Common myeloid progenitor, CD34-positive (primary cell): ENCODE measurements around the gene FPR2. TPM values are rescaled to one million over a fixed set of nuclear protein-coding genes. Genes with fewer than 3 reads are reported as not detected.
A peak's percentile ranks its signal among the peaks of the same experiment; 100 is the strongest.

Experiments used
- CTCF ChIA-PET: fragments of 350-600 bp; sonication (Branson Sonifier 250); formaldehyde crosslinking; loops from one replicate; lab custom pipeline; 2021; ENCODE audit warnings: antibody characterized with exemption; lab: Charles Lee
- POLR2A ChIA-PET: fragments of 350-600 bp; sonication (Branson Sonifier 250); formaldehyde crosslinking; loops from one replicate; lab custom pipeline; 2021; ENCODE audit warnings: antibody characterized with exemption; lab: Charles Lee
- DNase-seq, 3 donors: peaks; one replicate each; pipeline versions ENCODE4 v3.0.0 to v3.0.0-alpha.2; 2013
- H3K27ac ChIP-seq, 2 experiments: 1 replicate in 1 of 2; 2 replicates in 1 of 2; pipeline ENCODE4 v1.7.0; 2013; ENCODE audit warnings: inconsistent platforms in 2 of 2, low read length in 2 of 2, mild to moderate bottlenecking in 2 of 2, low read depth in 1 of 2, moderate library complexity in 1 of 2; ENCODE audit not compliant: severe bottlenecking in 2 of 2, insufficient read depth in 1 of 2, poor library complexity in 1 of 2
- H3K27me3 ChIP-seq, 5 experiments: replicated peaks in 2 of 5; 1 replicate in 3 of 5; 2 replicates in 2 of 5; pipeline versions ENCODE4 v1.6.1 to v1.7.0; 2013; ENCODE audit warnings: low read length in 4 of 5, mild to moderate bottlenecking in 2 of 5, moderate library complexity in 2 of 5, inconsistent platforms in 1 of 5; ENCODE audit not compliant: insufficient read depth in 5 of 5, control insufficient read depth in 4 of 5
- H3K36me3 ChIP-seq, 4 experiments: 1 replicate in 2 of 4; 2 replicates in 2 of 4; pipeline versions ENCODE4 v1.6.1 to v1.7.0; 2013; ENCODE audit warnings: low read length in 3 of 4, control low read depth in 1 of 4, mild to moderate bottlenecking in 1 of 4; ENCODE audit not compliant: control insufficient read depth in 4 of 4, insufficient read depth in 4 of 4
- H3K4me1 ChIP-seq, 4 experiments: 1 replicate in 3 of 4; 2 replicates in 1 of 4; pipeline versions ENCODE4 v1.6.1 to v1.7.1; 2013; ENCODE audit warnings: low read length in 3 of 4, mild to moderate bottlenecking in 3 of 4, control low read depth in 1 of 4, inconsistent platforms in 1 of 4, moderate library complexity in 1 of 4; ENCODE audit not compliant: control insufficient read depth in 4 of 4, insufficient read depth in 4 of 4; ENCODE audit errors: control extremely low read depth in 1 of 4
- H3K4me3 ChIP-seq, 7 experiments: 1 replicate in 4 of 7; 2 replicates in 3 of 7; pipeline versions ENCODE4 v1.5.1 to v1.7.0; 2013; ENCODE audit warnings: mild to moderate bottlenecking in 7 of 7, low read length in 6 of 7, moderate library complexity in 6 of 7, inconsistent platforms in 2 of 7, low read depth in 2 of 7, control low read depth in 1 of 7; ENCODE audit not compliant: insufficient read depth in 4 of 7, control insufficient read depth in 1 of 7; ENCODE audit errors: extremely low read depth in 1 of 7
- H3K9me3 ChIP-seq, 5 experiments: 1 replicate in 4 of 5; 2 replicates in 1 of 5; pipeline versions ENCODE4 v1.6.1 to v1.7.1; 2013; ENCODE audit warnings: low read length in 4 of 5, mild to moderate bottlenecking in 2 of 5, inconsistent platforms in 1 of 5, low read depth in 1 of 5, moderate library complexity in 1 of 5; ENCODE audit not compliant: control insufficient read depth in 4 of 5, insufficient read depth in 2 of 5; ENCODE audit errors: control extremely low read depth in 1 of 5
- WGBS: methylation state at CpG from one replicate; pipeline ENCODE4 v1.1.5; 2013; ENCODE audit not compliant: insufficient coverage; 5-methylcytosine and 5-hydroxymethylcytosine counted together
- polyA plus RNA-seq: library from polyadenylated mRNA; unstranded; fragments of 120-200 nt; gene quantifications from one replicate; pipeline ENCODE4 v1.2.1, GENCODE V29; 2013

The FPR2 gene
- polyA plus RNA-seq: 0.08 TPM

- Histone ChIP-seq H3K27me3 (peaks cover 0 to 8% (median 0%) of the 10 kb centered on the region in 5 experiments), H3K27ac (no peak within 1 kb of the TSS), H3K9me3 (no peaks in the 10 kb centered on the region), H3K36me3 (no peaks in the 10 kb centered on the region), H3K4me3 (peak within 1 kb of the TSS in 2 of 7 experiments; percentile 49 to 54), H3K4me1 (peaks cover 6 to 32% (median 10%) of the 10 kb centered on the region in 4 experiments)
- CTCF ChIA-PET: no interaction called here
- POLR2A ChIA-PET: no interaction called here
- DNase-seq: no peak
- WGBS: 84% methylated on average over 3 of the region's 8 CpGs
Measured at GRCh38 chr19:51760697-51761356, at the start of gene FPR2. Gene FPR2, plus strand, starts transcription at chr19:51761180. Its CDS starts 7,479 bp downstream, at chr19:51768659.

- peaks cover 0 to 3% (median 1%) of the 10 kb centered on the region in 4 experiments for H3K36me3 ChIP-seq
- peaks cover 0 to 3% (median 0%) of the 10 kb centered on the region in 5 experiments for H3K9me3 ChIP-seq
- peaks cover 0 to 17% (median 3%) of the 10 kb centered on the region in 5 experiments for H3K27me3 ChIP-seq
- no peak overlapping the region for H3K4me3 ChIP-seq
- no peak for DNase-seq
- WGBS: 80% methylated on average over 1 of the region's 1 CpG
- POLR2A ChIA-PET: no interaction called here
- H3K27ac ChIP-seq: no peak overlapping the region
- CTCF ChIA-PET: no interaction called here
- peaks cover 0 to 4% (median 0%) of the 10 kb centered on the region in 4 experiments for H3K4me1 ChIP-seq
Measured at GRCh38 chr19:51711702-51712101, 49.3 kb upstream of the FPR2 start.

GRCh38 chr19:51712461-51713081 is 48.4 kb upstream of the FPR2 start:
- ChIA-PET CTCF (interaction anchor here (1.0 kb wide), 1 partner anchor 65 kb away, joined by 5 read pairs; no protein-coding TSS in a partner anchor), POLR2A (no interaction called here)

GRCh38 chr19:51713319-51714285 is 47.4 kb upstream of the FPR2 start:
- no peak for DNase-seq
- WGBS: 96% methylated on average over 71 of the region's 74 CpGs
- CTCF ChIA-PET: no interaction called here
- Histone ChIP-seq H3K4me3 (no peak overlapping the region), H3K36me3 (no peaks in the 10 kb centered on the region), H3K9me3 (peaks cover 0 to 3% (median 0%) of the 10 kb centered on the region in 5 experiments), H3K27ac (no peak overlapping the region), H3K27me3 (peaks cover 2 to 34% (median 7%) of the 10 kb centered on the region in 5 experiments), H3K4me1 (peaks cover 0 to 4% (median 0%) of the 10 kb centered on the region in 4 experiments)
- POLR2A ChIA-PET: no interaction called here

More at GRCh38 chr19:51712461-51713081, 48.4 kb upstream of the FPR2 start:
- Histone ChIP-seq H3K27ac (no peak overlapping the region), H3K36me3 (no peaks in the 10 kb centered on the region), H3K4me3 (no peak overlapping the region), H3K9me3 (peaks cover 0 to 3% (median 0%) of the 10 kb centered on the region in 5 experiments), H3K27me3 (peaks cover 0 to 25% (median 5%) of the 10 kb centered on the region in 5 experiments), H3K4me1 (peaks cover 0 to 4% (median 0%) of the 10 kb centered on the region in 4 experiments)
- DNase-seq: peak in 2 of 3 donors; percentile 58 to 61
- 90% methylated on average over 4 of the region's 9 CpGs for WGBS

- Histone ChIP-seq H3K36me3 (no peaks in the 10 kb centered on the region), H3K9me3 (peaks cover 0 to 4% (median 0%) of the 10 kb centered on the region in 5 experiments), H3K27ac (no peak overlapping the region), H3K4me3 (no peak overlapping the region), H3K27me3 (peaks cover 7 to 47% (median 11%) of the 10 kb centered on the region in 5 experiments), H3K4me1 (peaks cover 0 to 11% (median 7%) of the 10 kb centered on the region in 4 experiments)
- POLR2A ChIA-PET: no interaction called here
- CTCF ChIA-PET: interaction anchor here (0.7 kb wide), 1 partner anchor 841 kb away, joined by 3 read pairs; no protein-coding TSS in a partner anchor
- peak in 2 of 3 donors; percentile 35 to 43 for DNase-seq
- 88% methylated on average over 3 of the region's 3 CpGs for WGBS
Measured at GRCh38 chr19:51714848-51715247, 46.1 kb upstream of the FPR2 start.

- Histone ChIP-seq H3K4me1 (peaks cover 0 to 12% (median 8%) of the 10 kb centered on the region in 4 experiments), H3K4me3 (no peak overlapping the region), H3K9me3 (peaks cover 0 to 4% (median 0%) of the 10 kb centered on the region in 5 experiments), H3K36me3 (no peaks in the 10 kb centered on the region), H3K27me3 (peaks cover 8 to 54% (median 15%) of the 10 kb centered on the region in 5 experiments), H3K27ac (no peak overlapping the region)
- POLR2A ChIA-PET: no interaction called here
- CTCF ChIA-PET: interaction anchor here (1.0 to 1.3 kb wide), 2 partner anchors 62 to 109 kb away, joined by 3 to 4 read pairs; no protein-coding TSS in a partner anchor
- DNase-seq: no peak
- 94% methylated on average over 3 of the region's 3 CpGs for WGBS
Measured at GRCh38 chr19:51715850-51716249, 45.1 kb upstream of the FPR2 start.
